Breast epithelium (tissue), 4 donors: ENCODE measurements around the gene THRAP3. TPM values are rescaled to one million over a fixed set of nuclear protein-coding genes. Genes with fewer than 3 reads are reported as not detected.

Experiments
- DNase-seq, 2 donors: peaks; one replicate each; pipeline ENCODE4 v3.0.0-alpha.2; 2019; ENCODE audit warnings: low spot score in 2 of 2
- H3K27ac ChIP-seq, 2 donors: fragments of 200-600 bp; sonication (generic) in 1 of 2; one replicate each; pipeline ENCODE4 v1.5.1; 2016 to 2019; ENCODE audit warnings: mild to moderate bottlenecking in 1 of 2
- H3K27me3 ChIP-seq, 2 donors: fragments of 200-600 bp; sonication (generic) in 1 of 2; one replicate each; pipeline versions ENCODE4 v1.5.1 to v1.6.0; 2017 to 2019; ENCODE audit warnings: control low read depth in 1 of 2, mild to moderate bottlenecking in 1 of 2
- H3K36me3 ChIP-seq: fragments of 200-600 bp; one replicate; pipeline ENCODE4 v1.5.1; 2019
- H3K4me1 ChIP-seq, 2 donors: fragments of 200-600 bp; sonication (generic); one replicate each; pipeline ENCODE4 v1.5.1; 2016 to 2019; ENCODE audit warnings: control low read depth in 1 of 2
- H3K4me3 ChIP-seq, 3 donors: fragments of 200-600 bp; sonication (generic); 1 replicate in 2 of 3; 2 replicates in 1 of 3; pipeline ENCODE4 v1.5.1; 2016 to 2019; ENCODE audit warnings: mild to moderate bottlenecking in 3 of 3, moderate library complexity in 2 of 3
- H3K9me3 ChIP-seq, 2 donors: fragments of 200-600 bp; sonication (generic) in 1 of 2; one replicate each; pipeline ENCODE4 v1.5.1; 2016 to 2019; ENCODE audit warnings: control low read depth in 1 of 2
- CTCF ChIP-seq, 3 donors: fragments of 450-650 bp; IDR thresholded peaks; one replicate each; pipeline ENCODE4 v1.5.1; 2016 to 2017; ENCODE audit warnings: antibody characterized with exemption in 3 of 3, mild to moderate bottlenecking in 3 of 3, moderate library complexity in 3 of 3
- POLR2A ChIP-seq: fragments of 450-650 bp; IDR thresholded peaks from one replicate; pipeline ENCODE4 v1.6.1; 2016; ENCODE audit warnings: antibody characterized with exemption, mild to moderate bottlenecking, moderate library complexity
- POLR2AphosphoS5 ChIP-seq, 3 donors: sonication (generic); formaldehyde crosslinking; IDR thresholded peaks; one replicate each; pipeline ENCODE4 v1.6.1; 2017; ENCODE audit warnings: antibody characterized with exemption in 3 of 3
- intact Hi-C: fragments of 100-400 bp; cut with DNase I; formaldehyde crosslinking; loops from one replicate; pipeline ENCODE4 v1.15.1; 2023; ENCODE audit warnings: low total_unique reads
- total RNA-seq, 3 donors: library from RNA; depleted of rRNA; stranded (reverse); fragments of >200 nt; gene quantifications; one replicate each; pipeline ENCODE4 v1.1.0, GENCODE V29; 2016

The THRAP3 gene
- total RNA-seq, 3 donors from 2014 or later, result 81.6 to 128 (median 122) TPM

GRCh38 chr1:36337830-36338229 lies 113.6 kb downstream of the THRAP3 start:
- no peak for TF ChIP-seq POLR2A
- no peak for TF ChIP-seq CTCF (IDR thresholded peaks at IDR 0.05)
- no peak for TF ChIP-seq POLR2AphosphoS5 (IDR thresholded peaks at IDR 0.05)
- no peak for DNase-seq
- H3K27ac ChIP-seq, result no peak overlapping the region
- H3K27me3 ChIP-seq, result no peaks in the 10 kb centered on the region
- intact Hi-C loops, result no loop called here
- no peak overlapping the region for H3K4me3 ChIP-seq
- no peaks in the 10 kb centered on the region for H3K36me3 ChIP-seq
- H3K4me1 ChIP-seq, result no peaks in the 10 kb centered on the region
- H3K9me3 ChIP-seq, result no peaks in the 10 kb centered on the region

DNA sequence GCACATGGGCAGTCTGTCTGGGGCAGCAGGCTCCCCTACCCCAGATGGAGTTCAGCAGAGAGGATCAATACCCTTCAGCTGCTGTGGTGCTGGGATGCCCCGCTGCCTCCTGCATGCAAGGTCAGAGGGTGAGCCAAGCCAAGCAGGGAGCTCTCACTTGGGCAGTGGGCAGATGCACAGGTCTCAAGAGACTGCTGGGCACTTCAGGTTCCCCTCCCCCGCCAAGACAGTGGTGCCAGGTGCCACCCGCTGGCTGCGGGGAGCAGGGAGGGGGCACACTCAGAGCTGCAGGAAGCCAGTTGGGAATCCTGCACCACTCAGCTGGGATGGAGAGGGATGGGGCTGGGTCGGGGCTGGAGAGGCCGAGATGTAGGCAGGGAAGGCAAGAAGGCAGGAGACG lies 115.0 kb downstream of the THRAP3 start:
- Histone ChIP-seq H3K27me3 (no peaks in the 10 kb centered on the region), H3K4me3 (no peak overlapping the region), H3K36me3 (no peaks in the 10 kb centered on the region), H3K9me3 (no peaks in the 10 kb centered on the region), H3K27ac (no peak overlapping the region), H3K4me1 (no peaks in the 10 kb centered on the region)
- DNase-seq, result no peak
- intact Hi-C loops, result no loop called here
- TF ChIP-seq POLR2A (no peak), CTCF (IDR thresholded peaks at IDR 0.05) (no peak), POLR2AphosphoS5 (IDR thresholded peaks at IDR 0.05) (no peak)

DNA sequence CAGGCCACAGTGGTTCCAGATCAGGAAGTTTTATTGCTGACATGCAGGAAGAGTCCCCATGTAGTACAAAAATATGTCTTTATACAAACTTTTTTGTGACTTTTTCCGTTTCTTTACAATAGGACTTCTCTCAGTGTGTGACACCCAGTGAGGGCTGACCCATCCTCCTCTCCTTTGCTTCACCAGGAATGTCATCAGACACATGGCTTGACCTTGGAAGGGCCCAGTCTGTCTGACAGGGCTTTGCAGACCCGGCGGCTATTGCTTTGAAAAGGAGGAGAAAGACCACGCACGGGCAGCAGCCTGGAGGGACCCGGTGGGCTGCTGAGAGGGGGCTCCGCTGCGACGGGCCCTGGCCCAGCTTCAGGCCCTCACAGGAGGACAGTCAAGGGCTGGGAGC lies 115.4 kb downstream of the THRAP3 start:
- TF ChIP-seq CTCF (IDR thresholded peaks at IDR 0.05) (no peak), POLR2AphosphoS5 (IDR thresholded peaks at IDR 0.05) (no peak), POLR2A (no peak)

DNA sequence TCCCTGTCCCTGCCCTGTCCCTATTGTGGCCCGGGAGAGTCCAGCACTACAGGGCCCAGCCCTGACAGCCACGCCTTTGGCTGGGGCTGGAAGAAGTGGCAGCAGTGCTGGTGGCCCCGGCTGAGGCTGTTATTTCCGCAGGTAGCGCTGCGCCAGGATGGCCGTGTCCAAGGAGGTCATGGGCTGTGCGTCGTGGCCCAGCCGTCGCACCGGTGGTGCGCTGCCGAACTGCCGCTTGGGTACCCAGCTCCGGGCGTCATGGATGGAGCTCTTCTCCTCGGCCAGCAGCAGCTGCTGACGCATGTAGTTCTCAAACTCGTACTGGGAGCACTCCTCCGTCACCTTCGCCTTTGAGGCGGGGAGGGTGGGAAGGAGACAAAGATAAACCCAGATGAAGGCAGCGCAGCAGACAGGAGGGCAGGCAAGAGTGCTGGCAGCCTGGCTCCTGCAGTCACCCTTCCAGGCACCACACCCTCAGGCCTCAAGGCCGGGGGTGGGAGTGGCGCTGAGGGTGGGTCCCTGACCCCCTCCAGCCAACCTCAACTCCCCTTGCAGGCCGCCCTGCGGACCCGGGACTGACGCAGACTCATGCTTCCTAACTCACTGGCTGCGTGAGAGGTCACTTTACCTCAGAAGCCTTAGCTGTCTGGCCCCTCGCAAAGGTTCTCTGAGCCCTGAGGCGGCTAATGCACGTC lies 117.5 kb downstream of the THRAP3 start:
- Histone ChIP-seq H3K4me3 (no peak overlapping the region), H3K27me3 (no peaks in the 10 kb centered on the region), H3K9me3 (no peaks in the 10 kb centered on the region), H3K27ac (no peak overlapping the region), H3K4me1 (no peaks in the 10 kb centered on the region), H3K36me3 (no peaks in the 10 kb centered on the region)
- intact Hi-C loops, result no loop called here
- TF ChIP-seq POLR2AphosphoS5 (IDR thresholded peaks at IDR 0.05) (no peak), CTCF (IDR thresholded peaks at IDR 0.05) (no peak), POLR2A (no peak)
- no peak for DNase-seq

More for the DNA sequence above, 115.4 kb downstream of the THRAP3 start:
- Histone ChIP-seq H3K4me3 (no peak overlapping the region), H3K36me3 (no peaks in the 10 kb centered on the region), H3K4me1 (no peaks in the 10 kb centered on the region), H3K27ac (no peak overlapping the region), H3K27me3 (no peaks in the 10 kb centered on the region), H3K9me3 (no peaks in the 10 kb centered on the region)
- no peak for DNase-seq
- intact Hi-C loops, result no loop called here

DNA sequence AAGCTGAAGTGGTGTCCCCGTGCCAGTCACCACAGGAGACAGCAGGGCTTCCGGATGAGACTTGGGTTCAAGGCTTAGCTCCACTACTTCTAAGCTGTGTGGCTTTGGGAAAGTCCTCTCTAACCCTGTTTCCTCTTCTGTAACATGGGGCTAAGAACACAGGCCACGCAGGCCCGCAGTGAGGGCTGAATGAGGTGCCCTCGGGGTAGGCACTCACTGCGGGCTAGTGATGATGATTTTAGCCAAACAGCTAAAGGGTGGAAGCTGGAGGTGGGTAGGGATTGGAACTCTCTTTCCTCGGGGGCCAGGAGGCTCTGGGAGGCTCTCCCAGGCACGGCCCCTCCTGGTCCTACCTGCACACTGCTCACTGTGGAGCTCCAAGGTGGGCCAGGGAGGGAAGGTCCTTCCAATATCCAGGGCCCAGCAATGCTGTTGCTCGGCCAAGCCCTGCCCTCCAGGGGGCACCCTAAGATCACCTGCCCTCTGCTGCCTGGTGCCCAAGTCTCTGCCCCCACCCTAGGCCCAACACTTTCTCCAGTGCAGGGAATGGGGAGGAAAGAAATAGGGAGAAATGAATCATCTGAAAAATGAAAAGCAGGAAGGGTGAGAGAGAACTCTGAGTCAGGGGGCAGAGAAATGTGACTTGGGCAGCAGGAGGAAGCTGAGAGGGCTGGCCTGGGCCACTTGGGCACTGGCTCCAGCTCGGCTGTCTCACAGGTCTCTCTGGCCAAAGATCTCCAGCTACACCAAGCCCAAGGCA lies 118.4 kb downstream of the THRAP3 start:
- no peaks in the 10 kb centered on the region for H3K4me1 ChIP-seq
- H3K4me3 ChIP-seq, result no peak overlapping the region
- DNase-seq, result no peak
- peak overlapping the region; percentile 45 to 55 for H3K27ac ChIP-seq
- H3K36me3 ChIP-seq, result no peaks in the 10 kb centered on the region
- no peaks in the 10 kb centered on the region for H3K27me3 ChIP-seq
- TF ChIP-seq CTCF (IDR thresholded peaks at IDR 0.05) (peak in 2 of 3 donors; percentile 49 to 65), POLR2AphosphoS5 (IDR thresholded peaks at IDR 0.05) (no peak), POLR2A (no peak)
- H3K9me3 ChIP-seq, result no peaks in the 10 kb centered on the region
- intact Hi-C loops, result loop anchor here (1.0 kb wide), 1 partner anchor 21 kb away; no protein-coding TSS in a partner anchor
